HG03354 (cell line): ENCODE data around the gene SNX3.

ENCODE experiments used
- ATAC-seq: cut with Tn5 transposase; IDR thresholded peaks from one replicate; pipeline ENCODE4 v1.9.1; 2021; ENCODE audit warnings: mild to moderate bottlenecking; ENCODE audit not compliant: unreplicated experiment, poor library complexity, severe bottlenecking

Gene SNX3

GRCh38 chr6:108211671-108212070, 49.2 kb downstream of the SNX3 start:
- no peak for ATAC-seq

- ATAC-seq = no peak
These were observed 50.3 kb downstream of the SNX3 start for GRCh38 chr6:108210556-108210955.

GRCh38 chr6:108209738-108210137, 51.1 kb downstream of the SNX3 start:
- ATAC-seq = no peak

- no peak for ATAC-seq
These were observed 53.8 kb downstream of the SNX3 start for GRCh38 chr6:108207013-108207412.

- no peak for ATAC-seq
These were observed 57.4 kb downstream of the SNX3 start for GRCh38 chr6:108203189-108204112.

GRCh38 chr6:108200631-108201030, 60.2 kb downstream of the SNX3 start:
- ATAC-seq = no peak

- ATAC-seq = no peak
These were observed 60.7 kb downstream of the SNX3 start for GRCh38 chr6:108200186-108200585.

- ATAC-seq = no peak
These were observed 61.9 kb downstream of the SNX3 start for GRCh38 chr6:108198761-108199498.

GRCh38 chr6:108195209-108195608, 65.6 kb downstream of the SNX3 start:
- no peak for ATAC-seq

- ATAC-seq = no peak
These were observed 66.3 kb downstream of the SNX3 start for GRCh38 chr6:108194503-108194902.

- ATAC-seq = no peak
These were observed 67.0 kb downstream of the SNX3 start for GRCh38 chr6:108193835-108194234.

- no peak for ATAC-seq
These were observed 67.7 kb downstream of the SNX3 start for GRCh38 chr6:108193131-108193530.

GRCh38 chr6:108187519-108187918, 73.3 kb downstream of the SNX3 start:
- ATAC-seq = no peak

GRCh38 chr6:108186226-108186625, 74.6 kb downstream of the SNX3 start:
- ATAC-seq = no peak

- no peak for ATAC-seq
These were observed 80.1 kb downstream of the SNX3 start for GRCh38 chr6:108180776-108181175.

- ATAC-seq = no peak
These were observed 80.6 kb downstream of the SNX3 start for GRCh38 chr6:108180266-108180665.

- no peak for ATAC-seq
These were observed 81.1 kb downstream of the SNX3 start for GRCh38 chr6:108179741-108180140.

GRCh38 chr6:108176281-108177089, 84.4 kb downstream of the SNX3 start:
- no peak for ATAC-seq

- no peak for ATAC-seq
These were observed 85.1 kb downstream of the SNX3 start for GRCh38 chr6:108175592-108176279.

GRCh38 chr6:108175176-108175591, 85.7 kb downstream of the SNX3 start:
- ATAC-seq = no peak
